HG02943 (cell line): Measurements from ENCODE around the gene KCNH4.
"Not testable (repeated sequence)": the region's sequence is repeated elsewhere in the genome, so short reads cannot be mapped to it uniquely, and the experiment has no call there.

ENCODE experiments used
- ATAC-seq: cut with Tn5 transposase; IDR thresholded peaks from one replicate; pipeline ENCODE4 v1.9.1; 2021; ENCODE audit warnings: mild to moderate bottlenecking, low read depth, moderate library complexity; ENCODE audit not compliant: unreplicated experiment

The KCNH4 gene

GRCh38 chr17:42197564-42198156 is 16.7 kb upstream of the KCNH4 start:
- no peak for ATAC-seq

DNA sequence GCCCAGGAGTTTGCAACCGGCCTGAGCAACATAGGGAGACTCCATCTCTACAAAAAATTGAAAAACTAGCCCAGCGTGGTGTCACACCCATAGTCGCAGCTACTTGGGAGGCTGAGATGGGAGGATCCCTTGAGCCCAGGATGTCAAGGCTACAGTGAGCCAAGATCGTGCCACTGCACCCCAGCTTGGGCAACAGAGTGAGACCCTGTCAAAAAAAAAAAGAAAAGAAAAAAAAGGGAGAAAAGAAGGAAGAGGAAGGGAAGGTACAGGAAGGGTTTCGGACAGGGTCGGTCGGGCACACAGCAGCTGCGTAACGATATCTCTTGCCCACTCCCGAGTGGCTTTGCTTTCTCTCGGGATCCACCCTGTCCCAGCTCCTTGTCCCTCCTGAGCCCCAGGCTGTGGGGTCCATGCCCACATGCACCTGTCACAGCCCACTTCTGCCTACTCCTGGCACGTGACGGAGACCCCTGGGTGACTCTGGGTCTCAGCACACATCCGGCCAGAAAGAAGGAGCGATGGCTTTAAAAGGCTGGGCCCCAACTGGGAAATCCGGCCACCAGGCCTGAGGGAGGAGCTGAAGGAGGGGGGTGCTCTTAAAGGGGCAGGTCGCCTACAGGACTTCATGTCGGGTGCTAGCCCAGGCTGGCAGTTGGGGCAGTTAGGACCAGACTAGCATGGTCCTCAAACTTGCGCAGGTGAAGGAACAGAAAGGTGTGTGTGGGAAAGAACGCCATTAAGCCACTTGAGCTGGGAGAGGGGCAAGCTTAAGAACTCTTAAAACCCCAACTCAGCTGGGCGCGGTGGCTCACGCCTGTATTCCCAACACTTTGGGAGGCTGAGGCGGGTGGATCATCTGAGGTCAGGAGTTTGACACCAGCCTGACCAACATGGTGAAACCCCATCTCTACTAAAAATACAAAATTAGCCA is 13.3 kb upstream of the KCNH4 start, which contains the start of gene GHDC:
GHDC (minus strand) TSS at position 526 of the 931 bp plus-strand sequence. CDS start 913 bp downstream, outside the sequence.
- peak; percentile 87 for ATAC-seq

- ATAC-seq = no peak
Measured at GRCh38 chr17:42193216-42193968, 12.4 kb upstream of the KCNH4 start.

GRCh38 chr17:42192189-42193126 is 11.5 kb upstream of the KCNH4 start:
- ATAC-seq = no peak

DNA sequence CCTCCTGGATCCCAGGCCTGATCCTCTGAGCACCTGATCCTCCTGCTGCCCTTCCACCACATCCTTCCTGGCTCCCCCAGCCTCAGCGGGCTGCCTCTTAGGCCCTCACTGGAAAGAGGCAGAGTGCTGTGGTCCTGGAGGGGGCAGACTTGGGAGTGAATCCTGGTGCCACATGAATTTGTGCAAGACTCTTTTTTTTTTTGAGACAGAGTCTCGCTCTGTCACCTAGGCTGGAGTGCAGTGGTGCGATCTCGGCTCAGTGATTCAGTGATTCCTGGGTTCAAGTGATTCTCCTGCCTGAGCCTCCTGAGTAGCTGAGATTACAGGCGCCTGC is 10.3 kb upstream of the KCNH4 start:
- ATAC-seq = no peak

GRCh38 chr17:42190491-42191274 is 9.7 kb upstream of the KCNH4 start:
- no peak for ATAC-seq

DNA sequence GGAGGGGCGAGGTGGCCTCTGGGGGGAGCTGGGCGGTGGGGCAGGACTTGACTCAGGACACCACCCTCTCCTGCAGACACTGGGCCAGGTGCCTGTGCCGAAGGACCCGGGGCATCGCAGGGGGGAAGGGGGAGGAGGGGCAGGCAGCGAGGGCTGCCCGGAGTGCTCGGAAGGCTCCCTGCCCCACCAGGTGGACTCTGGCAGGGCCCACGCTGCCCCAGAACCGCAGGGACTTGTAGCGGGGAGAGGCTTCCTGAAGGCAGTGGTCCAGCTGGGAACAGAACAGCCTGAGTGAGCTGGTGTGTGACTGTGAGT is 8.7 kb upstream of the KCNH4 start:
- no peak for ATAC-seq

DNA sequence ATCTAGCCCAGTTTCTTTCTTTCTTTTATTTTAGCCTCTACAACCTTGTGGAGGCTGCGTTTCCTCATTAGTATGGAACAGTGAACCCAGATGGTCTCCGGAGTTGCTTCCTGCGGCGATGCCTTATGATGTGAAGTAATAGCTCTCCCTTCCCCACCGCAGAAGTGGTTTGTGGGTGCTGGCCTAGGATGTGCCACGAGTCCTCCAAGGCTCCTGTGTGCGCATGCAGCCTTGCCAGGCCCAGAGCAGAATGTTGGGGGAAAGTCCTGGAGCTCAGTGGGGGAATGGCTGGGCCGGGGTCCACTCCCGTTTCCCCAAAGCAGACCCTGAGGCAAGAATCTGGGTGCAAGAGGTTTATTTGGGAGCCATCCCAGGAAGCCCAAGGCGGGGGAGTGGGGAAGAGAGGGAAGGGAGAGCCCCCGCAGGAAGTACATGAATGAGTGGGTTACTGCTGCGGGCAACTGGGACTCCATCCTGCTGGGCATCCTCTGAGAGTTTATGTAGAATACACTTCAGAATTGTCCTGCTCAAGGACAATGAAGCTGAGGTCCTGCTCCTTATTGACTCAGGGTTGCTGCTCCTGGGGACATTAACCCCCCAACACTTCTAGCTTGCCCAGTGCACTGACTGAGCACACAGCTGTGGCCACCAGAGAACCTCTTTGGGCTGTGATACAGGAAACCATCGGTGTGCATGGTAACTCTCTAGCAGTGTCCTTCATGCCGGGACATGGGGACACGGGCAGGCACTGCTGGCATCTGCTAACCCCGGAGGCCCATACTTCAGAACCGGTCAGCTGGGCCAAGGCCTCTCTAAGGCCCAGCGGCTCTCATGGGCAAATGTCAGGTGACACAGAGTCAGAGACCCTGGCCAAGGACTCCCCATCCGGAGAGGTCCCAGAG is 8.1 kb upstream of the KCNH4 start:
- ATAC-seq = no peak

DNA sequence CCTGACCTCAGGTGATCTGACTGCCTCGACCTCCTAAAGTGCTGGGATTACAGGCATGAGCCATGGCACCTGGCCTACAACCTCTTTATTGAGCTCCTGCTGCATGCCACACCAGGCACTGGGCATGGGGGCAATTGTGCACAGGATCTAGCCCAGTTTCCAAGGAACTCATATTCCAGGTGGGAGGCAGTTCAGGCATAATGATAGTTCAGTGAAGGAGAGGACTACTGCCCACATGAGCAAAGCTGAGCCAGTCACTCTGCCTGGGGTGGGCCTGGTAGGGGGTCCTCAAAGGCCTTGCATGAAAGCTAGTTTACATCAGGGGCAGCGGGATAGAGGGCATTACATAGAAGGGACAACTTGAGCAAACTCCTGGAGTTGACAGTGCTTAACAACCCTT is 6.9 kb upstream of the KCNH4 start:
- no peak for ATAC-seq

DNA sequence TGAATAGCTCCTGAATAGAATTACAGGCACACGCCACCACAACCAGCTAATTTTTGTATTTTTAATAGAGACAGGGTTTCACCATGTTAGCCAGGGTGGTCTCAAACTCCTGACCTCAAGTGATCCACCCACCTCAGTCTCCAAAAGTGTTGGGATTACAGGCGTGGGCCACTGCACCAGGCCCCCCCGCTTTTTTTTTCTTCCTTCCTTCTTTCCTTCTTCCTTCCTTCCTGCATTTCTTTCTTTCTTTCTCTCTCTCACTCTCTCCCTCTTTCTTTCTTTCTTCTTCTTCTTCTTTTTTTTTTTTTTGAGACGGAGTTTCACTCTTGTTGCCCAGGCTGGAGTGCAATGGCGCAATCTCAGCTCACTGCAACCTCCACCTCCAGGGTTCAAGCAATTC is 5.2 kb upstream of the KCNH4 start:
- not testable (repeated sequence) for ATAC-seq

DNA sequence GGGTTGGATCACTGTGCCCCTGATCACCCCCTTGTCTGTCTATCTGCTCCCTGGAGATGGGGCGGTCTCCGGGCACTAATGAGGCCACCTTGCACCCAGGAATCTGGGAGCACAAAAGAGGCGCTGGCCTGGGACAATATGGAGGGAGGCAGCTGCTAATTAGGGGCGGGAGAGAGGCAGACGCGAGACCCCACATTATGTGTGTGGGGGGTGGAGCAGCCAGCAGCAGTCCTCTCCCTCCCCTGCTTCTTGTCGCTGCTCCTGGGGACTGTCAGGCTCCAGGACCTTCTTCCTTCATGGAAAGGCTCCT is 4.6 kb upstream of the KCNH4 start:
- no peak for ATAC-seq

DNA sequence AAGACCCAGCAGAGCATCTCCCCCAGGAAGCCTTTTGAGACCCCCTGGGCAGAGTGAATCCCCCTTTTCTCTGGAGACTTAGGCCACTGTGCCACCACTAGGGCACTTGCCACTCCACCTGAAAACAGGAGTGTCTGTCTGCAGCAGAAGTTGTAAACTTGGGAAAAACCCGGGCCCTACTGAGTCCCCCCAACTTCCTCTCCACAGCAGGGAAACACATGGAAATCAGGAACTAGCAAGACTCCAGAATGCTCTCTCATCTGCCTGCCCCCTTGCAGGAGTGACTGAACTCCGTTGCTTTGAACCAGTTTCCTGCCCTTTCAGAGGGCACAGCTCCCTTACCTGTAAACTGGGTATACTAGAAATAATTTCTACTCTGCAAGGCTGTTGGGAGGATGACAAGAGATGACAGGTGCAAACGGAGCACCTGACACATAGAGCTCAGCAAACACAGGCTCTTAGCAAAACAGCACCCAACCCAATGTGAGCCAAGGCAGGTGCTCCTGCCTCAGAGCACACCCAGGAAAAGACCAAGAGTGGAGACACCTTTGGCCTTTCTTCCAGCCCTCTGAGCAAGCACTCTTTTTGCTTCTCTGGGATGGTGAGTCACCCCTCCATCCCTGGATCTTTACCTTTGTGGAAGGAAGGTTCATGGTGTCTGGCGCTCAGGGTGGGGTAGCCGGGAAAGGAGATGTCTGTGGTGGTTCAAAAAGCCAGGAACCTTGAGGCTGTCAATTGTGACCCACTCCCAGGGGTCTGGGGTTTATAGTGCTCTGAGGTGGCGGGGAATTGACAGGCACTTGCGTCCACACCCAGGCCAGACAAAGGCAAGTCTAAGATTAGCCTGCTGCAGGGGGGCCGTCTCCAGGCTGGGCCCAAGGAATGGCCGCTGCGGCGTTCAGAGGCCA is 4.0 kb upstream of the KCNH4 start, which contains the start of gene HCRT:
HCRT (minus strand) TSS at position 740 of the 908 bp plus-strand sequence; CDS start at position 653, 87 bp downstream.
- no peak for ATAC-seq

DNA sequence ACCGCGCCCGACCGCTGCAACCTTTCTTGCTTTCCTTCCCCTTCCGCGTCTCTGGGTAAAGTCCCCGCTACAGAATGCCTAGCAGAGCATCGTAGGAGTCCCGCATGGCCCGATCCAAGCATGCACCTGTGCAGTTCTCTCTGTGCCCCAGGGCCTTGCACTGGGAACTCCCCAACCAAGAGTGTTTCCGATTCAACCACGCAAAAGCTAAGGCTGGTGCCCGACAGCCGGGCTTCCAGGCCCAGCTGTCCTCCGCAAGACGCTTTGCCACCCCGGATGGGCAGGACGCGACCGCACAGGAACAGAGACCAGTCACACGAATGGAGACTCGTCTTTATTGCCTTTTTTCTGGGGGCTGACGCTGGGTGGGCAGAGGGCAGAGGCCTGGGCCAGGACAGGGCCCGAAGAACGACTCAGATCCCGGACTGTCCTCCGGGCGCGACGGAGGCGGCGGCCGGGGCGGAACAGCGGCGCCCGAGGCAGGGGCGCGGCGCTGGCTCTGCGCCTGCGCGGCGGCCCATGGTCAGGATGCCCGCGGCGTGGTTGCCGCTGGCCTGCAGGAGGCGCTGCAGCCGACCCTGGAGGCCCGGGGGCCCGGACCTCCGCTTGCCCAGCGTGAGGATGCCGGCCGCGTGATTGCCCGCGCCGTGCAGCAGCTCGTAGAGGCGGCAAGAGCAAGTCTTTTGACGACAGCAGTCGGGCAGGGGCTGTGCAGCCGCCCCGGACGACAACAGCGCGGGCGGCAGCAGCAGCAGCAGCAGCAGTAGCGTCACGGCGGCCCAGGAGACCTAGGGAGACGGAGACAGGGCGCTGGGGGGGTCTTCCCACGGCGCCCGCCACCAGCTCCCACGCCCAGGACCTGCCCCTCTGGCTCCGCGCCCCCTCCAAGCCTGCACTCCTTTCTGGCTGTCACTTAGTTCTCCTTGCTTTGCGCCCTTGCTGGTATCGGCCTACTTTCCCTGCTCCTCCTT is 3.1 kb upstream of the KCNH4 start:
- ATAC-seq = no peak

GRCh38 chr17:42182927-42183734 is 2.2 kb upstream of the KCNH4 start:
- no peak for ATAC-seq

GRCh38 chr17:42181851-42182207 is 887 bp upstream of the KCNH4 start:
- no peak for ATAC-seq
